Caco-2 (cell line): Measurements from ENCODE around the gene GNAS-AS1. TPM values are rescaled to one million over a fixed set of nuclear protein-coding genes. Genes with fewer than 3 reads are reported as not detected.

Source experiments
- BruUV-seq: library from RNA; stranded (reverse); fragments of 400-500 nt; replicated peaks from 2 replicates; lab custom pipeline; 2021; lab: Mats Ljungman, UMichigan
- CTCF ChIA-PET: fragments of 300-600 bp; sonication (Branson Sonifier 250); formaldehyde crosslinking; loops from one replicate; lab custom pipeline; 2022; ENCODE audit warnings: antibody characterized with exemption; lab: Charles Lee
- POLR2A ChIA-PET: fragments of 300-600 bp; sonication (Branson Sonifier 250); formaldehyde crosslinking; loops from one replicate; lab custom pipeline; 2022; ENCODE audit warnings: antibody characterized with exemption; lab: Charles Lee
- DNase-seq, 2 experiments: peaks; one replicate each; pipeline versions ENCODE4 v3.0.0 to v3.0.0-alpha.2; 2020 to 2022
- H3K27me3 ChIP-seq: replicated peaks from 2 replicates; pipeline ENCODE4 v1.6.0; 2011; ENCODE audit warnings: low read length; ENCODE audit not compliant: control insufficient read depth, insufficient read depth
- H3K36me3 ChIP-seq: 2 replicates; pipeline ENCODE4 v1.5.1; 2011; ENCODE audit warnings: low read length; ENCODE audit not compliant: control insufficient read depth, insufficient read depth
- H3K4me1 ChIP-seq: fragments of 250-450 bp; sonication (Bioruptor Pico); 2 replicates; pipeline ENCODE4 v1.5.1; 2020; ENCODE audit warnings: mild to moderate bottlenecking
- H3K4me3 ChIP-seq: 2 replicates; pipeline ENCODE4 v1.5.1; 2011; ENCODE audit warnings: low read depth, mild to moderate bottlenecking, control low read depth, low read length
- H3K9me3 ChIP-seq: fragments of 250-450 bp; sonication (Bioruptor Pico); 2 replicates; pipeline ENCODE4 v1.5.1; 2020; ENCODE audit warnings: mild to moderate bottlenecking, moderate library complexity
- H3K27ac Mint-ChIP-seq: one replicate; pipeline ENCODE4 v1.8.0; 2022; ENCODE audit warnings: mixed read lengths; ENCODE audit not compliant: unreplicated experiment
- H3K27me3 Mint-ChIP-seq: one replicate; pipeline ENCODE4 v1.8.0; 2022; ENCODE audit warnings: mixed read lengths; ENCODE audit not compliant: insufficient read depth, unreplicated experiment
- H3K36me3 Mint-ChIP-seq: one replicate; pipeline ENCODE4 v1.8.0; 2022; ENCODE audit warnings: mild to moderate bottlenecking, mixed read lengths; ENCODE audit not compliant: insufficient read depth, unreplicated experiment
- H3K4me1 Mint-ChIP-seq: one replicate; pipeline ENCODE4 v1.8.0; 2022; ENCODE audit warnings: low read depth, mixed read lengths; ENCODE audit not compliant: unreplicated experiment
- H3K4me3 Mint-ChIP-seq: one replicate; pipeline ENCODE4 v1.8.0; 2022; ENCODE audit warnings: mild to moderate bottlenecking, moderate library complexity, mixed read lengths; ENCODE audit not compliant: unreplicated experiment
- H3K9me3 Mint-ChIP-seq: one replicate; pipeline ENCODE4 v1.8.0; 2022; ENCODE audit warnings: mixed read lengths; ENCODE audit not compliant: unreplicated experiment
- CTCF ChIP-seq, 2 experiments: fragments of 200-600 bp in 1 of 2; IDR thresholded peaks; 1 replicate in 1 of 2; 2 replicates in 1 of 2; pipeline versions ENCODE4 v1.5.1 to v1.8.0; 2011 to 2022; ENCODE audit warnings: antibody characterized with exemption in 1 of 2, control low read depth in 1 of 2, inconsistent platforms in 1 of 2, low read depth in 1 of 2, low read length in 1 of 2, mild to moderate bottlenecking in 1 of 2, moderate library complexity in 1 of 2; ENCODE audit not compliant: insufficient read depth in 1 of 2, severe bottlenecking in 1 of 2, unreplicated experiment in 1 of 2
- intact Hi-C: fragments of 100-400 bp; cut with micrococcal nuclease; formaldehyde crosslinking; loops from one replicate; pipeline ENCODE4 v1.10.0; 2022; ENCODE audit not compliant: unreplicated experiment
- total RNA-seq: library from RNA; stranded (reverse); gene quantifications from 2 replicates; pipeline ENCODE4 v1.2.3, GENCODE V29; 2022

GNAS-AS1 gene
- total RNA-seq, 1 experiment from 2014 or later = 5.1 TPM

DNA sequence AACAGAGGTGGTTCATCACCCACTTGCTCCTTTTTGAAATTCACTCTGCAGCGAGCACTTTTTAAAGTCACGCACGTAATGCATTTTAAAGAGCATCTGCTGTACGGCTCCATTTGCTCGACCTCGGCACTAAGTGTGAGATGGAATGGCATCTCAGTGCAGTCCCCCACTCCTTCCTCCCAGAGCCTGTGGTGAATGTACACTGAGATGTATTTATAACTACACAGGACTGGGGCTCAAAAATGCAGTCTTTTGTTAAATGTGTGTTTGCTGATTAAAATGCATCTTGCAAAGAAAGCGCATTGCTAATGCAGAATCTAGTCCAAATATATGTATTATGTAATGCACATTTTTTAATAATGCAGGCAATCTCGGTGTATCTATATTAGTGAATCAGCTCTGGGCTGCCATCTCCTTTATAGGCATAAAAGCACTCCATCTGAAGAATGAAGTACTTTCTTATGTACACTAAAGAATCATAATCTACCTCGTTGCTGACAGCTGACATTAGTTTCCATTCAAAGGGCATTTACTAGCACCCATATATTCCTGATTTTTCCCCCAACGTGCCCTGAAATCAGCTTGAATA lies 14.0 kb downstream of the GNAS-AS1 start:
- no peak overlapping the region for H3K27ac Mint-ChIP-seq
- no peak for TF ChIP-seq CTCF (IDR thresholded peaks at IDR 0.05; ENCODE audit: insufficient read depth in 1 of 2, low read depth in 1 of 2, low read length in 1 of 2, severe bottlenecking in 1 of 2, unreplicated experiment in 1 of 2)
- Histone ChIP-seq H3K9me3 (no peaks in the 10 kb centered on the region), H3K36me3 (no peaks in the 10 kb centered on the region), H3K4me1 (no peaks in the 10 kb centered on the region), H3K4me3 (no peak overlapping the region), H3K27me3 (no peaks in the 10 kb centered on the region; the same call in none of the 2 replicates)
- CTCF ChIA-PET = interaction anchor here (0.7 to 0.9 kb wide), 2 partner anchors 18 to 33 kb away, joined by 3 read pairs; no protein-coding TSS in a partner anchor
- peaks cover 48% of the 10 kb centered on the region for H3K27me3 Mint-ChIP-seq
- no peaks in the 10 kb centered on the region for H3K4me1 Mint-ChIP-seq
- H3K36me3 Mint-ChIP-seq = no peaks in the 10 kb centered on the region
- no peak for DNase-seq
- H3K4me3 Mint-ChIP-seq = no peak overlapping the region
- H3K9me3 Mint-ChIP-seq = no peaks in the 10 kb centered on the region
- no TSS peak for BruUV-seq
- POLR2A ChIA-PET = no interaction called here
- intact Hi-C loops = loop anchor here (10.0 kb wide), 1 partner anchor 362 kb away; no protein-coding TSS in a partner anchor

DNA sequence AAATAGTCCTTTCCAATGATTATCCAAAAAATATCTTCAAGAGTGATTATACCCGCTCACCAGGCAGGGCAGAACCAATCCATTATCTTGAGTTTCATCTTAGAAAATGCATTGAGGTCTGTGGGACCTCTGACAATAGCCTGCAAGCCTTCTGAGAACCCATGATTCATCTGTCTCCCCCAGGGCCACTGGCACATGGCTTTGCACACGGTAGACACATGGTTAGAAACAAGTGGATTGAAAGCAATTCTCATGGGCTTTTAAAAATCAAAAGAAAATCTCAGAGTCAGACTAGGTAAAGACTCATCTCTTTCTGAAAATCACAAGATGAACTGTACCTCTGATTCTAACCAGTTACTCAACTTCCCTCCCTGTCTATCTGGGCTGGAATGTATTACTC lies 15.5 kb downstream of the GNAS-AS1 start:
- Histone ChIP-seq H3K9me3 (no peaks in the 10 kb centered on the region; the same call in 1 of the 2 replicates), H3K36me3 (no peaks in the 10 kb centered on the region), H3K27me3 (no peaks in the 10 kb centered on the region; the same call in none of the 2 replicates), H3K4me1 (no peaks in the 10 kb centered on the region), H3K4me3 (no peak overlapping the region)
- BruUV-seq = no TSS peak
- no peak for DNase-seq
- TF ChIP-seq CTCF (IDR thresholded peaks at IDR 0.05; ENCODE audit: insufficient read depth in 1 of 2, low read depth in 1 of 2, low read length in 1 of 2, severe bottlenecking in 1 of 2, unreplicated experiment in 1 of 2) = no peak
- intact Hi-C loops = loop anchor here (10.0 kb wide), 1 partner anchor 360 kb away; no protein-coding TSS in a partner anchor
- Mint-ChIP-seq H3K4me1 (no peaks in the 10 kb centered on the region), H3K4me3 (no peak overlapping the region), H3K27ac (no peak overlapping the region), H3K27me3 (peaks cover 40% of the 10 kb centered on the region), H3K36me3 (no peaks in the 10 kb centered on the region), H3K9me3 (no peaks in the 10 kb centered on the region)
- ChIA-PET POLR2A (interaction anchor here (0.6 kb wide), 1 partner anchor 184 kb away, joined by 5 read pairs; no protein-coding TSS in a partner anchor), CTCF (no interaction called here)

GRCh38 chr20:58833921-58834320 lies 16.8 kb downstream of the GNAS-AS1 start:
- Histone ChIP-seq H3K4me1 (no peaks in the 10 kb centered on the region), H3K36me3 (no peaks in the 10 kb centered on the region), H3K4me3 (no peak overlapping the region), H3K27me3 (no peaks in the 10 kb centered on the region; the same call in 1 of the 2 replicates), H3K9me3 (no peaks in the 10 kb centered on the region; the same call in 1 of the 2 replicates)
- intact Hi-C loops = loop anchor here (10.0 kb wide), 1 partner anchor 359 kb away; no protein-coding TSS in a partner anchor
- Mint-ChIP-seq H3K27me3 (peaks cover 37% of the 10 kb centered on the region), H3K27ac (no peak overlapping the region), H3K4me3 (no peak overlapping the region), H3K36me3 (no peaks in the 10 kb centered on the region), H3K9me3 (no peaks in the 10 kb centered on the region), H3K4me1 (no peaks in the 10 kb centered on the region)
- BruUV-seq = no TSS peak
- TF ChIP-seq CTCF (IDR thresholded peaks at IDR 0.05; ENCODE audit: insufficient read depth in 1 of 2, low read depth in 1 of 2, low read length in 1 of 2, severe bottlenecking in 1 of 2, unreplicated experiment in 1 of 2) = no peak
- CTCF ChIA-PET = no interaction called here
- no peak for DNase-seq
- POLR2A ChIA-PET = no interaction called here
